ENCODE measurements around the gene BZW1. TPM values are rescaled to one million over a fixed set of nuclear protein-coding genes. Genes with fewer than 3 reads are reported as not detected.

The BZW1 gene
- total and polyA plus RNA-seq, 2 of the 4 experiments (the other 2 are of a cell fraction): 204 to 268 TPM

GRCh38 chr2:200790185-200790584 is 21.5 kb upstream of the BZW1 start:
- H2BK5ac ChIP-seq (ENCODE audit: low read depth, low read length, poor library complexity, severe bottlenecking): no peak overlapping the region
- H2AFZ ChIP-seq (replicated peaks; ENCODE audit: low read length, poor library complexity): no peak overlapping the region
- in situ Hi-C loops (cut with MboI; ENCODE audit: low sequenced_read_pairs) (no loop called here), intact Hi-C loops (cut with micrococcal nuclease) (no loop called here), dilution Hi-C loops (cut with HindIII; ENCODE audit: low sequenced_read_pairs, unreplicated experiment) (no loop called here)
- no peak for TF ChIP-seq ELK1 (IDR thresholded peaks at IDR 0.05; ENCODE audit: borderline replicate concordance, low read depth, low read length)
- TF ChIP-seq CEBPB (IDR thresholded peaks at IDR 0.05; ENCODE audit: low read depth, low read length): no peak
- no peaks in the 10 kb centered on the region for H3K27me3 ChIP-seq (ENCODE audit: control insufficient read depth, insufficient read depth, low read length)
- peak overlapping the region; percentile 66; the same call in 1 of the 2 replicates for H2BK120ac ChIP-seq (ENCODE audit: low read depth, low read length)
- peak overlapping the region in 1 of 2 experiments; percentile 58; a peak in 1 of 4 replicates for H4K8ac ChIP-seq (ENCODE audit: low read depth in 2 of 2, low read length in 2 of 2)
- H3K4ac ChIP-seq (ENCODE audit: low read depth, low read length): 0 out of 2 replicates have a peak overlapping the region, but pooled peaks have one; percentile 51
- 0 out of 2 replicates have a peak overlapping the region, but pooled peaks have one; percentile 8 for H3K14ac ChIP-seq (replicated peaks; ENCODE audit: low read depth, low read length)
- no peak overlapping the region for H4K91ac ChIP-seq (ENCODE audit: insufficient read depth, low read depth, low read length)
- ChIA-PET CTCF (no interaction called here), POLR2A (ENCODE audit: unreplicated experiment) (no interaction called here)
- no peak overlapping the region for H3K27ac ChIP-seq (ENCODE audit: insufficient read depth, low read length)
- no peak overlapping the region for H3K56ac ChIP-seq (ENCODE audit: extremely low read depth, insufficient read depth, low read length)
- DNase-seq (no peak), ATAC-seq (ENCODE audit: low read depth) (no peak)
- no peaks in the 10 kb centered on the region for H3K9me3 ChIP-seq (ENCODE audit: control insufficient read depth, insufficient read depth, low read length)
- no peaks in the 10 kb centered on the region for H3K36me3 ChIP-seq (ENCODE audit: control insufficient read depth, insufficient read depth, low read length)
- no peak overlapping the region; the same call in 1 of the 2 replicates for H3K18ac ChIP-seq (ENCODE audit: low read depth, low read length)
- no peak overlapping the region for H2AK9ac ChIP-seq (replicated peaks; ENCODE audit: low read depth, low read length, poor library complexity)
- H3K9me1 ChIP-seq (ENCODE audit: insufficient read depth, low read length): peaks cover 18% of the 10 kb centered on the region
- no peak overlapping the region for H3K23ac ChIP-seq (ENCODE audit: low read depth, low read length)
- peaks cover 0 to 13% of the 10 kb centered on the region in 2 experiments; a peak in 2 of 4 replicates for H3K79me1 ChIP-seq (ENCODE audit: low read depth in 1 of 2, low read length in 2 of 2)
- peak overlapping the region; percentile 50; the same call in 1 of the 2 replicates for H2BK20ac ChIP-seq (ENCODE audit: low read depth, low read length)
- peaks cover 14% of the 10 kb centered on the region for H3K4me1 ChIP-seq (ENCODE audit: control insufficient read depth, insufficient read depth, low read length)
- H3K4me3 ChIP-seq (ENCODE audit: insufficient read depth, low read depth, low read length): no peak overlapping the region
- H2BK15ac ChIP-seq (ENCODE audit: low read depth, low read length): peak overlapping the region; percentile 78; the same call in 1 of the 3 replicates
- H4K5ac ChIP-seq (ENCODE audit: low read depth, low read length): no peak overlapping the region
- H2AK5ac ChIP-seq (ENCODE audit: low read depth, low read length): no peak overlapping the region; the same call in 1 of the 2 replicates
- H4K20me1 ChIP-seq (ENCODE audit: insufficient read depth, low read length): no peaks in the 10 kb centered on the region; the same call in 1 of the 2 replicates
- H3K4me2 ChIP-seq (ENCODE audit: low read depth, low read length): no peak overlapping the region
- WGBS, 2 experiments (ENCODE audit: extremely low coverage in 2 of 2, insufficient read length in 1 of 2): no CpG with 5 or more reads among the region's 1 CpG
- no TSS peak for BruUV-seq (replicated peaks)
- no peak overlapping the region for H3K9ac ChIP-seq (ENCODE audit: low read depth, low read length)
